Mesothelial cell of epicardium (in vitro differentiated cells): ENCODE results near the gene AMIGO3. TPM values are rescaled to one million over a fixed set of nuclear protein-coding genes. Genes with fewer than 3 reads are reported as not detected.

Experiments used
- DNase-seq, 2 experiments: peaks; one replicate each; pipeline ENCODE4 v3.0.0; 2021; ENCODE audit warnings: low spot score in 2 of 2; ENCODE audit not compliant: unreplicated experiment in 2 of 2
- H3K27ac Mint-ChIP-seq: 2 replicates; pipeline ENCODE4 v1.8.0; 2021; ENCODE audit warnings: mixed read lengths
- H3K27me3 Mint-ChIP-seq: 2 replicates; pipeline ENCODE4 v1.8.0; 2021; ENCODE audit warnings: low read depth, mixed read lengths
- H3K36me3 Mint-ChIP-seq: 2 replicates; pipeline ENCODE4 v1.8.0; 2021; ENCODE audit warnings: mixed read lengths
- H3K4me1 Mint-ChIP-seq: 2 replicates; pipeline ENCODE4 v1.8.0; 2021; ENCODE audit warnings: mixed read lengths
- H3K4me3 Mint-ChIP-seq: 2 replicates; pipeline ENCODE4 v1.8.0; 2021; ENCODE audit warnings: mild to moderate bottlenecking, moderate library complexity, mixed read lengths
- H3K9me3 Mint-ChIP-seq: 2 replicates; pipeline ENCODE4 v1.8.0; 2021; ENCODE audit warnings: mixed read lengths
- total RNA-seq: library from RNA; stranded (reverse); gene quantifications from 3 replicates; pipeline ENCODE4 v1.2.1, GENCODE V29; 2021
- TF ChIP-seq, protein P1 (sequence below): fragments of 200-600 bp; sonication (generic); IDR thresholded peaks from one replicate; pipeline ENCODE4 v1.5.0; 2021; ENCODE audit warnings: antibody characterized with exemption; ENCODE audit not compliant: unreplicated experiment

The AMIGO3 gene
- total RNA-seq, 1 donor from 2014 or later = 0.78 TPM

DNA sequence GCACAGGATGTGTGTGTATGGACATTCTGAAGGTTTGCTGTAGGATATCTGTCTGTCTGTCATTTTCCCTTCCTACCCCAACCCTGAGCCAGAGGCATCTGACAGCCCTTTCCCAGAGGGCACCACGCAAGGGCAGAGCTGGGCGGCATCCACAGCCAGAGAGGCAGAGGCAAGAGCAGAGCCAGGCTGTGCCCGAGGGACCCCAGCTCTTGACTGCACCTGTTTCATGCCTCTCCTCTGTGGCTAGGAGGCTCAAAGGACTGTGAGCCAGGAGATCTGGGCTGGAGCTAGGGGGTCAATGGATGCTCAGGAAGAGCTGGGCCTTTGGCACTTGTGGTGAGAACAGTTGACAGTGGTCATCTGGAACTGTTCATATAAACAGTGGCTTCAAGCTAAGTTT lies 50.1 kb downstream of the AMIGO3 start:
- Mint-ChIP-seq H3K27me3 (no peaks in the 10 kb centered on the region), H3K27ac (no peak overlapping the region), H3K4me3 (no peak overlapping the region), H3K9me3 (no peaks in the 10 kb centered on the region), H3K36me3 (no peaks in the 10 kb centered on the region), H3K4me1 (peaks cover 27% of the 10 kb centered on the region)
- DNase-seq = no peak
- TF ChIP-seq, protein P1, sequence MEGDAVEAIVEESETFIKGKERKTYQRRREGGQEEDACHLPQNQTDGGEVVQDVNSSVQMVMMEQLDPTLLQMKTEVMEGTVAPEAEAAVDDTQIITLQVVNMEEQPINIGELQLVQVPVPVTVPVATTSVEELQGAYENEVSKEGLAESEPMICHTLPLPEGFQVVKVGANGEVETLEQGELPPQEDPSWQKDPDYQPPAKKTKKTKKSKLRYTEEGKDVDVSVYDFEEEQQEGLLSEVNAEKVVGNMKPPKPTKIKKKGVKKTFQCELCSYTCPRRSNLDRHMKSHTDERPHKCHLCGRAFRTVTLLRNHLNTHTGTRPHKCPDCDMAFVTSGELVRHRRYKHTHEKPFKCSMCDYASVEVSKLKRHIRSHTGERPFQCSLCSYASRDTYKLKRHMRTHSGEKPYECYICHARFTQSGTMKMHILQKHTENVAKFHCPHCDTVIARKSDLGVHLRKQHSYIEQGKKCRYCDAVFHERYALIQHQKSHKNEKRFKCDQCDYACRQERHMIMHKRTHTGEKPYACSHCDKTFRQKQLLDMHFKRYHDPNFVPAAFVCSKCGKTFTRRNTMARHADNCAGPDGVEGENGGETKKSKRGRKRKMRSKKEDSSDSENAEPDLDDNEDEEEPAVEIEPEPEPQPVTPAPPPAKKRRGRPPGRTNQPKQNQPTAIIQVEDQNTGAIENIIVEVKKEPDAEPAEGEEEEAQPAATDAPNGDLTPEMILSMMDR = no peak

DNA sequence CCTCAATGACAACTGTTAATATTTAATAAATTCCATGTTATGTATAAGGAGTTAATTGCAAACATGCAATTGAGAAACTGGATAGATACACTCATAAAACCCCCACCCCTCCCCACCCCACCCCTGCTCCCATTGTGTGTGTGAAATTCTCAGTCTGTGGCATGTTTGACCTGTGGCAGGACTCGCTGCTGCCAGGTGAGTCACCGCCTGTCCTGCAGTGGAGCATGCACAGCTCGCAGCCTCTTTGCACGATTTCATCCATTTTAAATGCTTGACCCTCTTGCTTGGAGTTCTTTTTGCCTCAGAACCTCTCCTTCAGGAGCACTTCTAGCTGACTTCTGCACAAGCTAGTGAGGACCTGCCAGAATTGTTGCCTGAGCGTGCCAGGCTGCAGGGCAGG lies 50.6 kb downstream of the AMIGO3 start:
- no peak overlapping the region for H3K4me3 Mint-ChIP-seq
- H3K27me3 Mint-ChIP-seq = no peaks in the 10 kb centered on the region
- TF ChIP-seq, protein P1 = no peak
- no peaks in the 10 kb centered on the region for H3K36me3 Mint-ChIP-seq
- H3K4me1 Mint-ChIP-seq = peaks cover 27% of the 10 kb centered on the region
- no peak for DNase-seq
- H3K27ac Mint-ChIP-seq = no peak overlapping the region
- no peaks in the 10 kb centered on the region for H3K9me3 Mint-ChIP-seq

DNA sequence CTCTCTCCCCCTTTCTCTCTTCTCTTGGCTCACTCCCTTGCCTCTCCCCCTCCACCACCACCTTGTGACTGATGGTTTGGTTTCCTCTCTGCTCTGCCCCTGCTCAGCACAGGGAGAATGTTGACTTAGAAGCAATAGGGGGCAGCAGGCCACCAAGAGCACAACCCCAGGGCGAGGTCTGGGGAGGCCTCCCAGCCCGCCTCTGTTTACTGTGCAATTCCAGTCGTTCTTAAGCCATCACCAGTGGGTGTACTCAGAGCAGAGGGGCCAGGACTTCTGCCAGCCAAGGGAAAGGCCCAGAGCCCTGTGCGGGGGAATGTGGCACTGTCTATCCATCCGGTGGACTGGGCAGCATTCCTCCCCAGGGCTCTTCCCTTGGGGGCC lies 51.1 kb downstream of the AMIGO3 start:
- Mint-ChIP-seq H3K36me3 (no peaks in the 10 kb centered on the region), H3K4me1 (peaks cover 23% of the 10 kb centered on the region), H3K9me3 (no peaks in the 10 kb centered on the region), H3K27ac (no peak overlapping the region), H3K27me3 (no peaks in the 10 kb centered on the region), H3K4me3 (no peak overlapping the region)
- DNase-seq = no peak
- TF ChIP-seq, protein P1 = no peak

DNA sequence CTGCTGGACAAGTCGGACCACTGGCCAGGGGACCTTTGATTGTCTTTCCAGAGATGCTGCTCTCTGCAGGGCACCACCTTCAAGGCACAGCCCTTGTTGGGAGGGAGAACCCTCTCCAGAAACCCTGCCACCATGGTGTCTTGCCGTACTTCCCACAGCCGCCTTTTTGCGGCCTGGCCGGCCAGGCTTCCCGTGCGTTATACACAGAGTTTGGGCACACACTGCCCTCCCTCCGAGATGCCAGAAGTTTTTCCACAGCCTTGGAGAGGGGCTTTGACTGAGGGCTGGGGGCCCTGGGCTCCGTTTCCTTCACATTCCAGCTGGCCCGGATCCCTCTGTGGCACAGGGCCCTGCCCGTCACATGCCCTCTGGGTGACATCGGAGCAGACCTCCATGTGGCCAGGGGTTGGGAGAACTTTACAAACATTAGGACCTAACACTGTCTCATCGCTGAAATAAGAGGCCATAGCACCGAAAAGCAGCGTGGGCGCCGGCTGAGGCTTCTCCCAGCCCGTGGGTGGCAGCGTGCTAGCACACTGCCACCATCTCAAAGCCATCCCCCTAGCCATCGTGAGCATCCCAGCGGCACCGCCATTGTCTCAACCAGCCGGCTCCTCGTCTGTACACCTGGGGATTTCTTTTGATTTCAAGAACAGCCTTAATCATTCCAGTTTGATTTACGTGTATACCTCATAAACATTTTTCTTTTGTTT lies 51.6 kb downstream of the AMIGO3 start:
- no peak for DNase-seq
- Mint-ChIP-seq H3K4me1 (peaks cover 19% of the 10 kb centered on the region), H3K27ac (no peak overlapping the region), H3K27me3 (no peaks in the 10 kb centered on the region), H3K9me3 (no peaks in the 10 kb centered on the region), H3K4me3 (no peak overlapping the region), H3K36me3 (no peaks in the 10 kb centered on the region)
- TF ChIP-seq, protein P1 = no peak

Other genes with a start within 250 kb of the AMIGO3 start
- gene DAG1, start 249.4 kb downstream of the AMIGO3 start, total RNA-seq = 118 to 128 TPM (median 120 TPM) in 3 replicates
- gene BSN, start 165.2 kb downstream of the AMIGO3 start, total RNA-seq = 0.67 to 0.75 TPM (median 0.69 TPM) in 3 replicates
- gene APEH, start 45.3 kb downstream of the AMIGO3 start, total RNA-seq = 111 to 118 TPM (median 115 TPM) in 3 replicates
- gene MST1, start 30.2 kb downstream of the AMIGO3 start, total RNA-seq = 101 to 109 TPM (median 103 TPM) in 3 replicates
- gene RNF123, start 30.1 kb downstream of the AMIGO3 start, total RNA-seq = 57.3 to 59.2 TPM (median 57.5 TPM) in 3 replicates
- 32.3 to 33.9 TPM (median 32.7 TPM) in 3 replicates for gene GMPPB, start 4.3 kb upstream of the AMIGO3 start, total RNA-seq
- 41.7 to 46.4 TPM (median 46.4 TPM) in 3 replicates for gene IP6K1, start 66.9 kb upstream of the AMIGO3 start, total RNA-seq
- 0.27 to 0.42 TPM in 2 of 3 replicates, not detected in the other for gene CDHR4, start 80.2 kb upstream of the AMIGO3 start, total RNA-seq
- 7.7 to 9.4 TPM (median 8.4 TPM) in 3 replicates for gene INKA1, start 83.6 kb upstream of the AMIGO3 start, total RNA-seq
- 133 to 144 TPM (median 139 TPM) in 3 replicates for gene UBA7, start 94.3 kb upstream of the AMIGO3 start, total RNA-seq
- 10.4 to 15.0 TPM (median 10.6 TPM) in 3 replicates for gene TRAIP, start 136.9 kb upstream of the AMIGO3 start, total RNA-seq
- 0.14 to 0.58 TPM in 2 of 3 replicates, not detected in the other for gene CAMKV, start 150.2 kb upstream of the AMIGO3 start, total RNA-seq
- 3.8 to 7.0 TPM (median 4.3 TPM) in 3 replicates for gene MST1R, start 184.2 kb upstream of the AMIGO3 start, total RNA-seq
- gene MON1A, start 210.1 kb upstream of the AMIGO3 start, total RNA-seq = 5.7 to 6.2 TPM (median 5.7 TPM) in 3 replicates
- 158 to 162 TPM (median 159 TPM) in 3 replicates for gene RBM6, start 220.5 kb upstream of the AMIGO3 start, total RNA-seq